ENCODE measurements around the gene ALPL.

DNA sequence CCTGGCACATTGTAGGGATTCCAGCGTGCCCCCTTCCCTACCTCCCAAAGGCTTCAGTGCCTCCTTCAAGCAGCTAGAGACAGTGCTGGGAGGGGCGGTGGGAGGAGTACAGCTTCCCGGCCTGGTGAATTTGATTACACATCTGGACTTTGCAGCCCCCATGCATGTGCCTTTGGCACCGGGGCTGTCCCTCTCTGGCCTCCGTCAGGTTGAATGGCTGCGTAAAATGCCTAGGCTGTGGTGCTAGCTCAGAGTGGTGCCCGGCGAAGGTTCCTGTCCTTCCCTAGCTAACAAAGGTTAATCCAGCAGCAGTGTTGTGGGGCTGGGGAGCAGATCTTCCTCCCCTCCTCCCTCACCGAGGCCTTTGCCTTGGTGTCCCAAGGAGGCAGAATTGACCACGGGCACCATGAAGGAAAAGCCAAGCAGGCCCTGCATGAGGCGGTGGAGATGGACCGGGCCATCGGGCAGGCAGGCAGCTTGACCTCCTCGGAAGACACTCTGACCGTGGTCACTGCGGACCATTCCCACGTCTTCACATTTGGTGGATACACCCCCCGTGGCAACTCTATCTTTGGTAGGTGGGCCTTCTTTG is 66.2 kb downstream of the ALPL start:
- TF ChIP-seq, protein P1, sequence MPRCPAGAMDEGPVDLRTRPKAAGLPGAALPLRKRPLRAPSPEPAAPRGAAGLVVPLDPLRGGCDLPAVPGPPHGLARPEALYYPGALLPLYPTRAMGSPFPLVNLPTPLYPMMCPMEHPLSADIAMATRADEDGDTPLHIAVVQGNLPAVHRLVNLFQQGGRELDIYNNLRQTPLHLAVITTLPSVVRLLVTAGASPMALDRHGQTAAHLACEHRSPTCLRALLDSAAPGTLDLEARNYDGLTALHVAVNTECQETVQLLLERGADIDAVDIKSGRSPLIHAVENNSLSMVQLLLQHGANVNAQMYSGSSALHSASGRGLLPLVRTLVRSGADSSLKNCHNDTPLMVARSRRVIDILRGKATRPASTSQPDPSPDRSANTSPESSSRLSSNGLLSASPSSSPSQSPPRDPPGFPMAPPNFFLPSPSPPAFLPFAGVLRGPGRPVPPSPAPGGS (IDR thresholded peaks at IDR 0.05): no peak
- no peak for TF ChIP-seq MYC (IDR thresholded peaks at IDR 0.05; ENCODE audit: borderline replicate concordance, low read length)
- TF ChIP-seq CTCF (IDR thresholded peaks at IDR 0.05): no peak
- no peak for TF ChIP-seq POLR2A (IDR thresholded peaks at IDR 0.05; ENCODE audit: low read length)
- no peak for TF ChIP-seq REST (IDR thresholded peaks at IDR 0.05)
- no peak for TF ChIP-seq HDAC2 (IDR thresholded peaks at IDR 0.05)
- no peak for TF ChIP-seq MAZ (IDR thresholded peaks at IDR 0.05; ENCODE audit: borderline replicate concordance, low read depth, low read length)
- TF ChIP-seq NPAS2 (CRISPR knock-in tag; IDR thresholded peaks at IDR 0.05; ENCODE audit: borderline replicate concordance): no peak
- no peak for TF ChIP-seq FOSL2 (IDR thresholded peaks at IDR 0.05)
- TF ChIP-seq FOSL2 (CRISPR knock-in tag; IDR thresholded peaks at IDR 0.05): no peak

Measured in A549 (cell line).